Endodermal cell (in vitro differentiated cells): ENCODE data around the gene HYLS1. TPM values are rescaled to one million over a fixed set of nuclear protein-coding genes. Genes with fewer than 3 reads are reported as not detected.
A peak's percentile ranks its signal among the peaks of the same experiment; 100 is the strongest.

Experiments used
- DNase-seq: peaks from one replicate; pipeline ENCODE4 v3.0.0-alpha.2; 2017
- H3K27ac ChIP-seq: 2 replicates; pipeline ENCODE4 v1.5.1; 2013; ENCODE audit warnings: mild to moderate bottlenecking, low read depth, low read length, moderate library complexity
- H3K27me3 ChIP-seq: 2 replicates; pipeline ENCODE4 v1.6.1; 2013; ENCODE audit warnings: mild to moderate bottlenecking, low read length, moderate library complexity; ENCODE audit not compliant: insufficient read depth, control insufficient read depth, poor library complexity, severe bottlenecking
- H3K36me3 ChIP-seq: 2 replicates; pipeline ENCODE4 v1.7.0; 2013; ENCODE audit warnings: mild to moderate bottlenecking, low read length, moderate library complexity; ENCODE audit not compliant: control insufficient read depth, insufficient read depth
- H3K4me1 ChIP-seq: one replicate; pipeline ENCODE4 v1.7.0; 2013; ENCODE audit warnings: low read length; ENCODE audit not compliant: control insufficient read depth, insufficient read depth
- H3K4me3 ChIP-seq: 2 replicates; pipeline ENCODE4 v1.5.1; 2013; ENCODE audit warnings: mild to moderate bottlenecking, low read length, moderate library complexity
- H3K9ac ChIP-seq: 2 replicates; pipeline ENCODE4 v1.6.1; 2013; ENCODE audit warnings: mild to moderate bottlenecking, low read length, moderate library complexity; ENCODE audit not compliant: poor library complexity, severe bottlenecking; ENCODE audit errors: extremely low read depth
- H3K9me3 ChIP-seq: 2 replicates; pipeline ENCODE4 v1.6.1; 2013; ENCODE audit warnings: mild to moderate bottlenecking, low read length, moderate library complexity; ENCODE audit not compliant: control insufficient read depth
- H3K27ac Mint-ChIP-seq: 2 replicates; pipeline ENCODE4 v1.8.0; 2020; ENCODE audit warnings: mixed read lengths
- H3K27me3 Mint-ChIP-seq: 2 replicates; pipeline ENCODE4 v1.8.0; 2021; ENCODE audit warnings: mild to moderate bottlenecking, mixed read lengths; ENCODE audit not compliant: insufficient read depth
- H3K36me3 Mint-ChIP-seq: 2 replicates; pipeline ENCODE4 v1.8.0; 2020; ENCODE audit warnings: low read depth, mixed read lengths
- H3K4me1 Mint-ChIP-seq: 2 replicates; pipeline ENCODE4 v1.8.0; 2020; ENCODE audit warnings: mixed read lengths
- H3K4me3 Mint-ChIP-seq: 2 replicates; pipeline ENCODE4 v1.8.0; 2020; ENCODE audit warnings: mild to moderate bottlenecking, moderate library complexity, mixed read lengths
- H3K9me3 Mint-ChIP-seq: 2 replicates; pipeline ENCODE4 v1.8.0; 2020; ENCODE audit warnings: mild to moderate bottlenecking, mixed read lengths
- WGBS, 2 experiments: methylation state at CpG; one replicate each; pipeline versions ENCODE4 v1.1.5 to v1.1.7; 2013; ENCODE audit warnings: missing lambda C conversion rate in 2 of 2, mixed read lengths in 1 of 2; ENCODE audit not compliant: insufficient coverage in 1 of 2, insufficient read length in 1 of 2; 5-methylcytosine and 5-hydroxymethylcytosine counted together
- total RNA-seq, 2 donors: library from RNA; stranded (reverse); fragmentation: NEBNext Ultra II Directional in 1 of 2; extraction: Animal tissue kit (Norgen Biotek cat#: 25700) in 1 of 2; gene quantifications; 2 replicates in 1 of 2; 3 replicates in 1 of 2; pipeline ENCODE4 v1.2.1, GENCODE V29; 2021
- TF ChIP-seq, protein P1 (sequence below): fragments of 200-600 bp; sonication (generic); conservative IDR thresholded peaks from 2 replicates; pipeline ENCODE4 v1.5.0; 2021; ENCODE audit warnings: antibody characterized with exemption, mild to moderate bottlenecking

Gene HYLS1
- total RNA-seq, 2 donors from 2014 or later: 6.6 to 7.7 TPM

DNA sequence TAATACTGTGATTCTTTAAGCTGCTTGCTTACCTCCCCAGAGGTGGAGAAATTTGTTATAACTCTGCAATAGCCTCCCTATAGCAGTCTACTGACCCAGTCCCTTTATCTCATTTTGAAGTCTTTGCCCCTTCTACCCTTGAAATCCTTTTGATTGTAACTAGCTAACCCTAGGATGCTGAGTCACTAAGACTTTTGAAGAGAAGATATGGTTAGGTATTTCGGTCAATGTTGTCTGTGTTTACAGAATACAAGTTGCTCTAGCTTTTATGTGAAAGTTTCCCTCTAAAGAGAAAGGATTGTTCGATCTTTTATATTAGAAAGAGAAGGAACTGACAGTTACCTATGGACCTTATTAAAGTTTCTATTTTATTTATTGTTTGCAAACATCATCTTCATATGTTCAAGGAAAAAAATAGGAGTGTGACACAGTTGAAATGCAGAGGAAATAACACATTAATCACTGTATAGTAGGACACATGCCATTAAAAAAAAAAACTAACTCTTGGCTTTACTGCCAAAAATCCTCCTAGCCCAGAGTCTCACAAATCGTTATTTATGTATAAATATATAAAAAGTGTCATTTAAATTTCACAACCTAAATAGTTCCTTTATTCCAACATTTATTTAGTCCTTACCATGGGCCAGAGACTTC, 3.1 kb downstream of the HYLS1 start:
- peak overlapping the region; percentile 56 for H3K27ac Mint-ChIP-seq
- H3K4me1 ChIP-seq: peaks cover 3% of the 10 kb centered on the region
- peaks cover 27% of the 10 kb centered on the region for H3K36me3 Mint-ChIP-seq
- H3K27me3 Mint-ChIP-seq: peaks cover 14% of the 10 kb centered on the region
- peaks cover 36% of the 10 kb centered on the region for H3K36me3 ChIP-seq
- 60 to 81% methylated on average over 1 to 2 of the region's 3 CpGs for WGBS, 2 experiments
- H3K9me3 Mint-ChIP-seq: peaks cover 16% of the 10 kb centered on the region
- TF ChIP-seq, protein P1, sequence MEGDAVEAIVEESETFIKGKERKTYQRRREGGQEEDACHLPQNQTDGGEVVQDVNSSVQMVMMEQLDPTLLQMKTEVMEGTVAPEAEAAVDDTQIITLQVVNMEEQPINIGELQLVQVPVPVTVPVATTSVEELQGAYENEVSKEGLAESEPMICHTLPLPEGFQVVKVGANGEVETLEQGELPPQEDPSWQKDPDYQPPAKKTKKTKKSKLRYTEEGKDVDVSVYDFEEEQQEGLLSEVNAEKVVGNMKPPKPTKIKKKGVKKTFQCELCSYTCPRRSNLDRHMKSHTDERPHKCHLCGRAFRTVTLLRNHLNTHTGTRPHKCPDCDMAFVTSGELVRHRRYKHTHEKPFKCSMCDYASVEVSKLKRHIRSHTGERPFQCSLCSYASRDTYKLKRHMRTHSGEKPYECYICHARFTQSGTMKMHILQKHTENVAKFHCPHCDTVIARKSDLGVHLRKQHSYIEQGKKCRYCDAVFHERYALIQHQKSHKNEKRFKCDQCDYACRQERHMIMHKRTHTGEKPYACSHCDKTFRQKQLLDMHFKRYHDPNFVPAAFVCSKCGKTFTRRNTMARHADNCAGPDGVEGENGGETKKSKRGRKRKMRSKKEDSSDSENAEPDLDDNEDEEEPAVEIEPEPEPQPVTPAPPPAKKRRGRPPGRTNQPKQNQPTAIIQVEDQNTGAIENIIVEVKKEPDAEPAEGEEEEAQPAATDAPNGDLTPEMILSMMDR: no peak
- H3K27me3 ChIP-seq: no peaks in the 10 kb centered on the region
- H3K4me3 Mint-ChIP-seq: no peak overlapping the region
- no peak overlapping the region for H3K9ac ChIP-seq
- H3K9me3 ChIP-seq: no peaks in the 10 kb centered on the region
- DNase-seq: no peak
- no peak overlapping the region for H3K27ac ChIP-seq
- peaks cover 11% of the 10 kb centered on the region for H3K4me1 Mint-ChIP-seq
- H3K4me3 ChIP-seq: no peak overlapping the region

DNA sequence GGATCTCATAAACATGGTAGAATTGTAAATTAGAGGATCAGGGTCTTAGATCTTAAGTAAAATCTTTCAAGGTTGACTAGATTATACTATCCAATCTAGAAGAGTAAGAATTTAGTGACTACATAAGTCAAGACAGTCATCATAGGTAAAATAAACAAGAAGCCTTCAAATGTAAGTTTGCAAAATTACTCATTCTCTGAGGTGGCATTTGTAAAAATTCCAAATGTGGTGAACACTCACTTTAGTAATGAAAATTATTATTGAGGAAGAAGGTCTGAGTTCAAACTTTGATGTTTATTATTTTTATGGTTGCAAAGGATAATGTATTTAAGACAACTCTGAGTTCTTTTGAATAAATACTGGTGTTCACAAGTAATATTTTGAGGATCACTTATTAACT, 4.6 kb downstream of the HYLS1 start:
- Histone ChIP-seq H3K4me3 (no peak overlapping the region), H3K9me3 (no peaks in the 10 kb centered on the region), H3K27ac (no peak overlapping the region), H3K27me3 (no peaks in the 10 kb centered on the region), H3K9ac (no peak overlapping the region), H3K4me1 (peaks cover 3% of the 10 kb centered on the region), H3K36me3 (peaks cover 36% of the 10 kb centered on the region)
- peaks cover 4% of the 10 kb centered on the region for H3K9me3 Mint-ChIP-seq
- peaks cover 27% of the 10 kb centered on the region for H3K36me3 Mint-ChIP-seq
- TF ChIP-seq, protein P1: no peak
- no peak overlapping the region for H3K4me3 Mint-ChIP-seq
- peaks cover 3% of the 10 kb centered on the region for H3K27me3 Mint-ChIP-seq
- DNase-seq: no peak
- H3K27ac Mint-ChIP-seq: no peak overlapping the region
- peaks cover 16% of the 10 kb centered on the region for H3K4me1 Mint-ChIP-seq

DNA sequence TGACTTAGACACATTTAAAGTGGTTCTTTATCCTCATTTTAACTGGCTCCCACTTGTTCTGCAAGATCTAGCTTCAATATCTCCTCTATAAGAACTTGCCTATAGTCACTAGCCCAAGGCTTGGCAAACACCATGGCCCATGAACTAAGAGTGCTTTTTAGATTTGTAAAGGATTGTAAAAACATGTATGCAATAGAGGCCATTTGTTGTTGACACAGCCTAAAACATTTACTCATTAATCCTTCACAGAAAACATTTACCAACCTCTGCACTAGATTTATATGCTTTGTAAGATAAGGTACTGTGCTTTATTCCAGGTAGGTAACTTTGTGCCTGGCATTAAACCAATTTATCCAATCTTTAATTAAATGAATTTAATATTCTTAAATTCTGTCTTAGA, 5.5 kb downstream of the HYLS1 start:
- DNase-seq: no peak
- Histone ChIP-seq H3K4me1 (peaks cover 3% of the 10 kb centered on the region), H3K4me3 (no peak overlapping the region), H3K9me3 (no peaks in the 10 kb centered on the region), H3K27ac (no peak overlapping the region), H3K36me3 (peaks cover 40% of the 10 kb centered on the region), H3K9ac (no peak overlapping the region), H3K27me3 (no peaks in the 10 kb centered on the region)
- TF ChIP-seq, protein P1: no peak
- no peak overlapping the region for H3K27ac Mint-ChIP-seq
- H3K9me3 Mint-ChIP-seq: no peaks in the 10 kb centered on the region
- peaks cover 30% of the 10 kb centered on the region for H3K36me3 Mint-ChIP-seq
- no peaks in the 10 kb centered on the region for H3K27me3 Mint-ChIP-seq
- no peak overlapping the region for H3K4me3 Mint-ChIP-seq
- peaks cover 16% of the 10 kb centered on the region for H3K4me1 Mint-ChIP-seq
